Nephron progenitor cell (in vitro differentiated cells): Measurements from ENCODE around the gene HACD2.

ENCODE experiments used
- DNase-seq: peaks from one replicate; pipeline ENCODE4 v3.0.0; 2021
- H3K27ac Mint-ChIP-seq: 2 replicates; pipeline ENCODE4 v1.8.0; 2021; ENCODE audit warnings: mild to moderate bottlenecking, moderate library complexity, mixed read lengths
- H3K27me3 Mint-ChIP-seq: 2 replicates; pipeline ENCODE4 v1.8.0; 2021; ENCODE audit warnings: mild to moderate bottlenecking, low read depth, mixed read lengths; ENCODE audit not compliant: poor library complexity
- H3K36me3 Mint-ChIP-seq: 2 replicates; pipeline ENCODE4 v1.8.0; 2021; ENCODE audit warnings: low read depth, mixed read lengths
- H3K4me1 Mint-ChIP-seq: 2 replicates; pipeline ENCODE4 v1.8.0; 2021; ENCODE audit warnings: mixed read lengths
- H3K4me3 Mint-ChIP-seq: 2 replicates; pipeline ENCODE4 v1.8.0; 2021; ENCODE audit warnings: mild to moderate bottlenecking, moderate library complexity, mixed read lengths
- H3K9me3 Mint-ChIP-seq: 2 replicates; pipeline ENCODE4 v1.8.0; 2021; ENCODE audit warnings: mild to moderate bottlenecking, moderate library complexity, mixed read lengths
- CTCF ChIP-seq: fragments of 200-600 bp; sonication (generic); IDR thresholded peaks from 2 replicates; pipeline ENCODE4 v1.5.0; 2021; ENCODE audit warnings: antibody characterized with exemption

HACD2 gene

GRCh38 chr3:123525433-123525832, 59.4 kb downstream of the HACD2 start:
- no peak for DNase-seq

GRCh38 chr3:123524981-123525380, 59.9 kb downstream of the HACD2 start:
- Mint-ChIP-seq H3K27ac (peak overlapping the region; percentile 55), H3K36me3 (peaks cover 12% of the 10 kb centered on the region), H3K27me3 (no peaks in the 10 kb centered on the region), H3K9me3 (no peaks in the 10 kb centered on the region), H3K4me3 (no peak overlapping the region), H3K4me1 (peaks cover 23% of the 10 kb centered on the region)
- no peak for TF ChIP-seq CTCF
- DNase-seq, result no peak

More at GRCh38 chr3:123525433-123525832, 59.4 kb downstream of the HACD2 start:
- no peak for TF ChIP-seq CTCF
- Mint-ChIP-seq H3K27me3 (no peaks in the 10 kb centered on the region), H3K4me1 (peaks cover 23% of the 10 kb centered on the region), H3K9me3 (no peaks in the 10 kb centered on the region), H3K4me3 (no peak overlapping the region), H3K36me3 (peaks cover 12% of the 10 kb centered on the region), H3K27ac (no peak overlapping the region)

GRCh38 chr3:123523023-123523412, 61.8 kb downstream of the HACD2 start:
- H3K36me3 Mint-ChIP-seq, result peaks cover 12% of the 10 kb centered on the region
- no peak overlapping the region for H3K4me3 Mint-ChIP-seq
- H3K27ac Mint-ChIP-seq, result peak overlapping the region; percentile 70
- no peak for DNase-seq
- peaks cover 23% of the 10 kb centered on the region for H3K4me1 Mint-ChIP-seq
- no peak for TF ChIP-seq CTCF
- no peaks in the 10 kb centered on the region for H3K9me3 Mint-ChIP-seq
- no peaks in the 10 kb centered on the region for H3K27me3 Mint-ChIP-seq

GRCh38 chr3:123522320-123523022, 62.4 kb downstream of the HACD2 start:
- H3K36me3 Mint-ChIP-seq, result peaks cover 12% of the 10 kb centered on the region
- H3K9me3 Mint-ChIP-seq, result no peaks in the 10 kb centered on the region
- peak overlapping the region; percentile 70 for H3K27ac Mint-ChIP-seq
- TF ChIP-seq CTCF, result no peak
- H3K4me1 Mint-ChIP-seq, result peaks cover 23% of the 10 kb centered on the region
- H3K27me3 Mint-ChIP-seq, result no peaks in the 10 kb centered on the region
- no peak for DNase-seq
- H3K4me3 Mint-ChIP-seq, result no peak overlapping the region

GRCh38 chr3:123521179-123521969, 63.5 kb downstream of the HACD2 start:
- Mint-ChIP-seq H3K4me1 (peaks cover 23% of the 10 kb centered on the region), H3K36me3 (peaks cover 6% of the 10 kb centered on the region), H3K27ac (no peak overlapping the region), H3K27me3 (no peaks in the 10 kb centered on the region), H3K4me3 (no peak overlapping the region), H3K9me3 (no peaks in the 10 kb centered on the region)
- DNase-seq, result no peak
- no peak for TF ChIP-seq CTCF
